Mucosa of stomach (tissue), 1 donor: ENCODE measurements around the gene MRPS18B.
"Not testable (repeated sequence)": the region's sequence is repeated elsewhere in the genome, so short reads cannot be mapped to it uniquely, and the experiment has no call there.

ENCODE experiments used
- H3K27me3 ChIP-seq: one replicate; pipeline ENCODE4 v1.7.0; 2013; ENCODE audit warnings: mild to moderate bottlenecking, low read length; ENCODE audit not compliant: control insufficient read depth, insufficient read depth
- H3K36me3 ChIP-seq: one replicate; pipeline ENCODE4 v1.7.0; 2013; ENCODE audit warnings: low read length; ENCODE audit not compliant: control insufficient read depth, insufficient read depth
- H3K4me1 ChIP-seq: one replicate; pipeline ENCODE4 v1.7.0; 2013; ENCODE audit warnings: mild to moderate bottlenecking, low read length; ENCODE audit not compliant: control insufficient read depth, insufficient read depth
- H3K4me3 ChIP-seq: one replicate; pipeline ENCODE4 v1.7.0; 2013; ENCODE audit warnings: low read length
- H3K9ac ChIP-seq: one replicate; pipeline ENCODE4 v1.7.0; 2013; ENCODE audit warnings: mild to moderate bottlenecking, low read length, moderate library complexity
- H3K9me3 ChIP-seq: one replicate; pipeline ENCODE4 v1.7.0; 2013; ENCODE audit warnings: mild to moderate bottlenecking, low read length, moderate library complexity; ENCODE audit not compliant: control insufficient read depth
- donor health status: Pancreatic carcinoma.

The MRPS18B gene

DNA sequence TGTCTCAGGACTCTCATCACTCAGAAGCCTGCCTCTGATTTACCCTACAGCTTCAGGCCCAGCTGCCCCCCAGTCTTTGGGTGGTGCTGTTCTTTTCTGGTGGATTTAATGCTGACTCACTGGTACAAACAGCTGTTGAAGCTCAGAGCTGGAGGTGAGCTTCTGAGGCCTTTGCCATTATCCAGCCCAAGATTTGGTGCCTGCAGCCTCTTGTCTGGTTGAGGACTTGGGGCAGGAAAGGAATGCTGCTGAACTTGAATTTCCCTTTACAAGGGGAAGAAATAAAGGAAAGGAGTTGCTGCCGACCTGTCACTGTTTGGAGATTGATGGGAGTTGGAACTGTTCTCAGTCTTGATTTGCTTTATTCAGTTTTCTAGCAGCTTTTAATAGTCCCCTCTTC is 26.6 kb upstream of the MRPS18B start:
- Histone ChIP-seq H3K4me3 (no peak overlapping the region), H3K27me3 (no peaks in the 10 kb centered on the region), H3K9ac (no peak overlapping the region), H3K36me3 (peaks cover 22% of the 10 kb centered on the region), H3K4me1 (no peaks in the 10 kb centered on the region), H3K9me3 (no peaks in the 10 kb centered on the region)

DNA sequence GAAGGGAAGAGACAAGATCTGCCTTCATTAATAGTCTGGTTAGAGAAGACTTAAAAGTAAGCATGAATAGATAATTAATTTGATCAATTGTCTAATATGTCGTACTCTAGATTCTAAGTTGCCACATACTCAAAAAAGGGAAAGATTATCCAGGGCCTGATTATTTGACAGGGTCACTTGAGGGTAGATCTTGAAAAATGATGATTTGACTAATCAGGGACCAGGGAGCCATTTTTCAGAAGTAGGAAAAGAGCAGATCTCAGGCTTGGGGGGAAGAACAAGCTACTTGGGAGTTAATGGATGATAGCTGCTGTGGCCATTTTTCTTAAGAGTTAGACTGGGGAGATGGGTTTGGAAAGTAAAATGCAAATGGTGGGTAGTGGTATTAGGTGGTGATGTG is 25.4 kb upstream of the MRPS18B start:
- H3K4me3 ChIP-seq: no peak overlapping the region
- H3K27me3 ChIP-seq: no peaks in the 10 kb centered on the region
- peaks cover 3% of the 10 kb centered on the region for H3K4me1 ChIP-seq
- H3K9me3 ChIP-seq: no peaks in the 10 kb centered on the region
- H3K36me3 ChIP-seq: peaks cover 14% of the 10 kb centered on the region
- no peak overlapping the region for H3K9ac ChIP-seq

DNA sequence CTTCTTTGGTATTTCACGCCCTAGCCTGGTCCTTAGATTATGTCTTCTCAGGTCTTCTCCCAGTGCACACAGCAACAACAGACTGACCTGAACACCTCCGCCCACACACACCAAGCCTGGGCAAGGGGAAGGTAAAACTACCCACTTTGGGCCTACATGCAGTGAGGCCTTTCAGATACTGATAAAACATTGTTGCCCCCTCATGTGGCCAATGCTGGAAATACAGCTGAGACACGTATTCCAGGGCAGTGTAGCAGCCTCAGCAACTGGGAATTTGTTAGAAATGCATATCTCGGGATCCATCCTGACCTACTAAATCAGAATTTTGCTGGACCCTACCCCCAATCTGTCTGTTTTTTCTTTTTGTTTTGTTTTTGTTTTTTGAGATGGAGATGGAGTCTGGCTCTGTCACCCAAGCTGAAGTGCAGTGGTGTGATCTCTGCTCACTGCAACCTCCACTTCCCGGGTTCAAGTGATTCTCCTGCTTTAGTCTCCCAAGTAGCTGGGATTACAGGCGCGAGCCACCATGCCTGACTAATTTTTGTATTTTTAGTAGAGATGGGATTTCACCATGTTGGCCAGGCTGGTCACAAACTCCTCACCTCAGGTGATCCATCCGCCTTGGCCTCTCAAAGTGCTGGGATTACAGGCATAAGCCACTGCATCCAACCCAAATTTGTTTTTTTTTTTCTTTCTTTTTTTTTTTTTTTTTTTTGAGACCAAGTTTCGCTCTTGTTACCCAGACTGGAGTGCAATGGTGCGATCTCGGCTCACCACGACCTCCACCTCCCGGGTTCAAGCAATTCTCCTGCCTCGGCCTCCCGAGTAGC is 20.1 kb upstream of the MRPS18B start:
- H3K9ac ChIP-seq, H3K36me3 ChIP-seq, H3K4me3 ChIP-seq, H3K4me1 ChIP-seq, H3K9me3 ChIP-seq, H3K27me3 ChIP-seq: not testable (repeated sequence)

- Histone ChIP-seq H3K4me1 (peaks cover 3% of the 10 kb centered on the region), H3K9me3 (no peaks in the 10 kb centered on the region), H3K36me3 (peaks cover 8% of the 10 kb centered on the region), H3K27me3 (no peaks in the 10 kb centered on the region), H3K4me3 (no peak overlapping the region), H3K9ac (no peak overlapping the region)
Observed at GRCh38 chr6:30598912-30599624, 18.6 kb upstream of the MRPS18B start.

- no peaks in the 10 kb centered on the region for H3K27me3 ChIP-seq
- H3K4me3 ChIP-seq: no peak overlapping the region
- no peak overlapping the region for H3K9ac ChIP-seq
- H3K36me3 ChIP-seq: peaks cover 14% of the 10 kb centered on the region
- H3K4me1 ChIP-seq: peaks cover 3% of the 10 kb centered on the region
- no peaks in the 10 kb centered on the region for H3K9me3 ChIP-seq
Observed at GRCh38 chr6:30599625-30600324, 17.9 kb upstream of the MRPS18B start.

DNA sequence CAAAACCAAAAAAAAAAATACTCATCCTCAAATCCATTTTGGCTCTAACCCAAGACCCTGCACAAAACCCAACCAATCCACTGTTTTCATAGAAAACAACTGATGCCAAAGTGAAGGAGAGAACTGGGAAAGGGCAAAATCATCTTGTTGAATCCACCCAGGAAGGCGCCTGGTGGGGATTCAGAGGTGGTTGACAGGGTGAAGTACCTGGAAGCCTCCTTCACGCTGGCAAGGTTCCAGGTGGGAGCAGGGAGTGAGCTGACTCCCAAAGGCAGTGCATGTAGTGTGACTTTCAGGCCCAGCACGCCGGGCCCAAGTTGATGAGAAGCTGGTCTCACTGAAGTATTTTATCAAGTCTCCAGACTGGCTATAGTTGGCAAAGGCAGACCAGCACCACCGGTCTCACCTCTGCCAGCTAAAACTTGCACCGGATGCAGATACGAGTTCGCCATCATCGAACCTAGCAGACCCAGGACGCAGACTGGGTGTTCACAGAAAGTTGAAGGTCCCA is 17.1 kb upstream of the MRPS18B start:
- Histone ChIP-seq H3K4me3 (no peak overlapping the region), H3K36me3 (peaks cover 20% of the 10 kb centered on the region), H3K4me1 (peaks cover 3% of the 10 kb centered on the region), H3K9me3 (no peaks in the 10 kb centered on the region), H3K27me3 (no peaks in the 10 kb centered on the region), H3K9ac (no peak overlapping the region)

GRCh38 chr6:30601436-30601814 is 16.2 kb upstream of the MRPS18B start:
- peaks cover 3% of the 10 kb centered on the region for H3K4me1 ChIP-seq
- H3K4me3 ChIP-seq: no peak overlapping the region
- peaks cover 25% of the 10 kb centered on the region for H3K36me3 ChIP-seq
- no peak overlapping the region for H3K9ac ChIP-seq
- H3K27me3 ChIP-seq: no peaks in the 10 kb centered on the region
- no peaks in the 10 kb centered on the region for H3K9me3 ChIP-seq

DNA sequence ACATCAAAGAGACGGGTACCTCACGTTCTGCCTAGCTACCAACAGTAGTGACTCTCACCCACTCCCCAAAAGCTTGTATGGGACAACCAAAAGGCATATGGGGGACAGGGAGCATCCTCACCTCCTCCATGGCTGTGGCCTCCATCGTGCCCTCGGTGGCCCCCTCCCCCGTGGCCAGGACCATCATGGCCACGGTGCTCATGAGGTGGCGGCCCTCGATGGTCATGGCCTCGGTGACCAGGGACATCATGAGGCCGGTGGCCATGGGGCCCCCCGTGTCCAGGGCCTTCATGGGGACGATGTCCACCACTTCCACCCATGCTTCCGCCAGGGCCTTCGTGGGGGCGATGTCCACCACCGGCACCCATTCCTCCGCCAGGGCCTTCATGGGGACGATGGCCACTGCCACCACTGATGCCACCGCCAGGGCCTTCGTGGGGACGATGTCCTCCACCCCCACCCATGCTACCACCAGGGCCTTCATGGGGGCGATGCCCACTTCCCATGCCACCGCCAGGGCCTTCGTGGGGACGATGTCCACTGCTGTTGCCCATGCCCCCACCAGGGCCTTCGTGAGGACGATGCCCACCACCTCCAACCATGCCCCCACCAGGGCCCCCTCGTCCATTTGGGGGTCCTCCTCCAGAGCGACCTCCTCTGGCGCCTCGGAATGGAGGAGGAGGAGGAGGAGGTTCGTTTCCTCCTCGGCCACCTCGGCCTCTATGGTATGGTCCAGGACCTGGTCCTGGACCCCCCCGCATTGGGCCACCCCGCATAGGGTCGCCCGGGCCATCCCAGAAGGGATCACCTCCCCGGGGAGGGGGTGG is 15.6 kb upstream of the MRPS18B start:
- H3K36me3 ChIP-seq: peaks cover 25% of the 10 kb centered on the region

DNA sequence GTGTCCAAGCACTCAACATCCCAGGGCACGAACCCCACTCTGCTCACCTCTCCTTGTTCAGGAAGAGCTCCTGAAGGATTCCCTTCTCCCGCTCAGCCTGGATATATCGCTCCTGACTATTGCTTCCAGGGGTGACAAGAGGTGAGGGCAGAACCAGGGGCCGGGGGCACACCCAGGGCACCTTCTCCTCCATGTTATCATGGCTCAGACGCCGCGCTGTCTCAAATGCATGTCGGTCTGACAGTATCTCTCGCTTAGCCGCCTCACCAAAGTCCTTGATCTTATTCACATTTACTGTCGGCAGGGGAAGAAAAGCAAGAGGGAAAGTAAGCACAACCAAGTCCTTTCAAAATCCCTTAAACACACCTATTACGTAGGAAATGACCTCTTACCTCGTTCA is 13.7 kb upstream of the MRPS18B start:
- H3K4me1 ChIP-seq: no peaks in the 10 kb centered on the region
- H3K36me3 ChIP-seq: peaks cover 25% of the 10 kb centered on the region
- no peak overlapping the region for H3K9ac ChIP-seq
- H3K4me3 ChIP-seq: no peak overlapping the region
- H3K9me3 ChIP-seq: no peaks in the 10 kb centered on the region
- no peaks in the 10 kb centered on the region for H3K27me3 ChIP-seq

More for the DNA sequence above, 15.6 kb upstream of the MRPS18B start:
- H3K9me3 ChIP-seq: no peaks in the 10 kb centered on the region
- H3K9ac ChIP-seq: no peak overlapping the region
- H3K27me3 ChIP-seq: no peaks in the 10 kb centered on the region
- H3K4me3 ChIP-seq: no peak overlapping the region
- H3K4me1 ChIP-seq: peaks cover 2% of the 10 kb centered on the region

GRCh38 chr6:30610065-30610464 is 7.6 kb upstream of the MRPS18B start:
- Histone ChIP-seq H3K36me3 (peaks cover 8% of the 10 kb centered on the region), H3K4me3 (no peak overlapping the region), H3K9me3 (no peaks in the 10 kb centered on the region), H3K9ac (no peak overlapping the region), H3K4me1 (peaks cover 20% of the 10 kb centered on the region), H3K27me3 (no peaks in the 10 kb centered on the region)

DNA sequence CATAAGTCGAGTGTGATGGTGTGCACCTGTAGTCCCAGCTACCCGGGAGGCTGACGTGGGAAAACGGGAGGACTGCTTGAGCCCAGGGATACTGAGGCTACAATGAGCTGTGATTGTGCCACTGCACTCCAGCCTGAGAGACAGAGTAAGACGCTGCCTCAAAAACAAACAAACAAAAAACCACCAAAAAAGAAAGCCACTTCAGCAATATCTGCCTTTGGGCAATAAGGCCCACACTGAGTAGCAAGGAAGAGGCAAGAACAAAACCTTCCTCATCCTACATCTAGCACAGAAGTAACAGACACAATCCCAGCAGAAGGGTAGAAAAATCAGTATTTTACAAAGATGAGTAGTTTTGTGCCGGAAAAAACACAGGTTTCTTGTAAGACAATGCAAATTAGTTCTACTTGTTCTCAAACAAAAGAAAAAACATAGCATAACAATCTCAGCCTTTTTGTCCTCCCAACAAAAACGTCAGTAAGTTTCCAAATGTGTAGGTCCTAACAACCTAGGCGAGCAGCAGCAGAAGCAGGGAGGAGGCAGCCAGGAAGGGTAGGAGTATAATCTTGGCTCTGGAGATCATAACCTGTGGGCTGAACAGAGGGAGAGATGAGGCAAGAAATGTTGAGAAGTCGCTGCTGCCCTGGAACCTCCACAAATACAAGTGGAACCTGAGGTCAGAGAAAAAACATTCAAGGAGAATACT is 6.3 kb upstream of the MRPS18B start:
- Histone ChIP-seq H3K27me3 (no peaks in the 10 kb centered on the region), H3K4me3 (no peak overlapping the region), H3K36me3 (peaks cover 11% of the 10 kb centered on the region), H3K9ac (no peak overlapping the region), H3K4me1 (peaks cover 20% of the 10 kb centered on the region), H3K9me3 (no peaks in the 10 kb centered on the region)
